ENCODE results near the gene ID1.
"Not testable (repeated sequence)": the region's sequence is repeated elsewhere in the genome, so short reads cannot be mapped to it uniquely, and the experiment has no call there.

Gene ID1

DNA sequence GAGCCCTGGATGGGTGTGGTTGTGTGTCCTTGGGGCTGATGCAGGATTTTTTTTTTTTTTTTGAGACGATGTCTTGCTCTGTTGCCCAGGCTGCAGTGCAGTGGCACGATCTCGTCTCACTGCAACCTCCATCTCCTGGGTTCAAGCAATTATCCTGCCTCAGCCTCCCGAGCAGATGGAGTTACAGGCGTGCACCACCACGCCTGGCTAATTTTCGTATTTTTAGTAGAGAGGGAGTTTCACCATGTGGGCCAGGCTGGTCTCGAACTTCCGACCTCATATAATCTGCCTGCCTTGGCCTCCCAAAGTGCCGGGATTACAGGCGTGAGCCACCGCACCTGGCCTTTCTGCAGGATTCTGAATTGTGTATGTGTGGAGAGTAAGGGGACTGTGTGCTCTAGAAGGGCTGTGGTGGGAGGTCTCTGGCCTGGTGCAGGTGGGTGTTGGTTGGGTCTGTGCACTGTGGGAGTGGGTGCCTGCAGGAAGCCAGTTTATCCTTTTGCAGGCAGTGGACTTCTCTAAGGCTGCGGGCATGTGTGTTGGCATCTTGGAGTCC, 11.0 kb upstream of the ID1 start:
- no peak overlapping the region for H3K27ac ChIP-seq (ENCODE audit: low read length)
- no peaks in the 10 kb centered on the region for H3K9me3 ChIP-seq (ENCODE audit: control insufficient read depth in 2 of 2, low read length in 2 of 2)
- peaks cover 9% of the 10 kb centered on the region for H3K4me1 ChIP-seq (ENCODE audit: control insufficient read depth, insufficient read depth, low read length)
- H3K27me3 ChIP-seq (ENCODE audit: control insufficient read depth in 1 of 2, insufficient read depth in 2 of 2, low read length in 2 of 2), result no peaks in the 10 kb centered on the region
- H3K9ac ChIP-seq (ENCODE audit: low read length in 2 of 2), result no peak overlapping the region
- no peak overlapping the region for H3K4me3 ChIP-seq (ENCODE audit: low read length in 2 of 2)
- no peaks in the 10 kb centered on the region for H3K36me3 ChIP-seq (ENCODE audit: control insufficient read depth in 2 of 2, insufficient read depth in 2 of 2, low read length in 2 of 2)

DNA sequence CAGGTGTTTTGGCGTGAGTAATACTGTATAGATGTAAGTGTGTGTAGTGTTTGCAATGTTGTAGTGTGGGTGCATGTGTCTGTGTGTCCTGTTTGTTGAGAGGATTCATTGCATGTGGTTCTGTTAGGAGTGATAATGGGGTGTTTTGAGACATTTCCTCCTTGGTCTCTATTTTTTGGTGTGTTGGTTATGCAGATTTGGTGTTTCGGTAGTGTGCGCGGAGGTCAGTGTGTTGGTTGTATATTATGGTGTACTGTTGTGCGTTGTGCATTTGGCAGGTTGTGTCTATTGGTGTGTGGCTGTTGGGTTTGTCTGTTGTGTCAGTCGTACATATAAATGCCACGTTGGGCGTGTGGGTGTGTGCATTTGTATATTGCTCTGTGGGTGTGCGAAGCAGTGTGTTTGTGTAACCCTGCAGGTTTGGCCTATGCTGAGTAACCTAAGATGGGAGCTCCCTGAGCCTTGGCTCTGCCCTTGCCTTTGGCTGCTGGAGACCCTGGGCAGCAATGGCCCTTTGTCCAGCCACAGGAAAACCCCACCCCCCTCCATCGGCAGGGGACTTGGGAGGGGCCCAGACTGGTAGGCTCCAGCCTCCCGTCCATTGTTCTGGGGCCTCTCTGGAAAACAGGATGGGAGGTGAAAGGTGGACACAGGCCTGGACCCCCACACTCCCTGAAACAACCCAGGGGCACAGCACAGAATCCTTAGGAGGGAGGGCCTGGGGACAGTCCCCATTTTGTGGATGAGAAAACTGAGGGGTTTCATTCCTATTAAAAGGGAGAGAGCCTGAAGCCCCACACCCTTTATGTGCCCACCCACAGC, 10.3 kb upstream of the ID1 start:
- H3K27me3 ChIP-seq (ENCODE audit: control insufficient read depth in 1 of 2, insufficient read depth in 2 of 2, low read length in 2 of 2), result no peaks in the 10 kb centered on the region
- H3K4me3 ChIP-seq (ENCODE audit: low read length in 2 of 2), result no peak overlapping the region
- H3K9me3 ChIP-seq (ENCODE audit: control insufficient read depth in 2 of 2, low read length in 2 of 2), result no peaks in the 10 kb centered on the region
- H3K4me1 ChIP-seq (ENCODE audit: control insufficient read depth, insufficient read depth, low read length), result peaks cover 9% of the 10 kb centered on the region
- no peak overlapping the region for H3K27ac ChIP-seq (ENCODE audit: low read length)
- H3K36me3 ChIP-seq (ENCODE audit: control insufficient read depth in 2 of 2, insufficient read depth in 2 of 2, low read length in 2 of 2), result no peaks in the 10 kb centered on the region
- no peak overlapping the region for H3K9ac ChIP-seq (ENCODE audit: low read length in 2 of 2)

DNA sequence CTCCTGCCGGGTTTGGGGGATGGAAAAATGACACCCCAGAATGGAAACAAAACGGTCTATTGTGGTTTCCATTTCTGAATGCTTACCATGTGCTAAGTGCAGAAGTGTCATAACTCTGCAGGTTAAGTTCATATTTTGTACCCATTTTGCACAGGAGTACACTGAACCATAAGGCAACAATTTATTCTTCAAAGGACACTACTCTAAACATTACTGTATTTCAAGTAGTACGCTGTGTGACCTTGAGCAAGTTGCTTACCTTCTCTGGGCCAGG, 9.8 kb upstream of the ID1 start:
- Histone ChIP-seq H3K4me3 (ENCODE audit: low read length in 2 of 2) (no peak overlapping the region), H3K9ac (ENCODE audit: low read length in 2 of 2) (peak overlapping the region in 1 of 2 donors; percentile 36), H3K27ac (ENCODE audit: low read length) (peak overlapping the region; percentile 60), H3K4me1 (ENCODE audit: control insufficient read depth, insufficient read depth, low read length) (peaks cover 9% of the 10 kb centered on the region), H3K36me3 (ENCODE audit: control insufficient read depth in 2 of 2, insufficient read depth in 2 of 2, low read length in 2 of 2) (no peaks in the 10 kb centered on the region), H3K27me3 (ENCODE audit: control insufficient read depth in 1 of 2, insufficient read depth in 2 of 2, low read length in 2 of 2) (no peaks in the 10 kb centered on the region), H3K9me3 (ENCODE audit: control insufficient read depth in 2 of 2, low read length in 2 of 2) (no peaks in the 10 kb centered on the region)

DNA sequence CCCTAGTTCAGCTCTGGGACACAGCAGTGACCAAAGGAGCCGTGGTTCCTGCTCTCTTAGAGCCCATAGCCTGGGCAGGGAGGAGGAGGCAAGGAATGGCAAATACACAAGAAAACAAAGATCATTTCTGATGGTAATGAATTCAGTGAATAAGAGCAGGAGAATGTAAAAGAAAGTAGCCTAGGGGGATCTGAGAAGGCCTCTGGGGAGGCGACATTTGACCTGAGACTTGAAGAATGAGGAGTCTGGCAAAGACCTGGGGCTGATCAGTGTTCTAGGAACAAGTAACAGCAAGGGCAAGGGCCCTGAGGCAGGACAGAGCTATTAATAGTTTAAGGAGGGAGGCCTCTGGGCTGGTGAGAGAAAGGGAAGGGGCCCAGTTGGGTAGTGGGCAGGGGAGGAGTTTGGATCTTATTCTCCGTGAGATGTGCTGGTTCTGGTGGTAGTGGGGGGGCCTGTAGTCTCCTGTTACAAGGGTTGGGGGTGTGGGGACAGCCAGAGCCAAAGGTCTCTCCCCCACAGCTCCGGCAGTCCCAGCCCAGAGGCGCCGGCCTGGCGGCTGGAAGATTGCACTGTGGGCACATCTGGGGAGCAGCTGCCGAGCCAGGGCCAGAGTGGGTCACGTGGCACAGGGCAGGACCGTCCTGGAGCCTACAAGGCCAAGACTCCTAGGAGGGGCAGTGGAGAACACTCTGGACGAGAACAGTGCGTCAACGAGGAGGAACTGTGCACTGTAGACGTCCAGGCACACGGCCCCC, 9.3 kb upstream of the ID1 start:
- Histone ChIP-seq H3K27me3 (ENCODE audit: control insufficient read depth in 1 of 2, insufficient read depth in 2 of 2, low read length in 2 of 2) (no peaks in the 10 kb centered on the region), H3K27ac (ENCODE audit: low read length) (peak overlapping the region; percentile 60), H3K9me3 (ENCODE audit: control insufficient read depth in 2 of 2, low read length in 2 of 2) (no peaks in the 10 kb centered on the region), H3K9ac (ENCODE audit: low read length in 2 of 2) (peak overlapping the region in 1 of 2 donors; percentile 36), H3K36me3 (ENCODE audit: control insufficient read depth in 2 of 2, insufficient read depth in 2 of 2, low read length in 2 of 2) (no peaks in the 10 kb centered on the region), H3K4me1 (ENCODE audit: control insufficient read depth, insufficient read depth, low read length) (peaks cover 9% of the 10 kb centered on the region), H3K4me3 (ENCODE audit: low read length in 2 of 2) (no peak overlapping the region)

DNA sequence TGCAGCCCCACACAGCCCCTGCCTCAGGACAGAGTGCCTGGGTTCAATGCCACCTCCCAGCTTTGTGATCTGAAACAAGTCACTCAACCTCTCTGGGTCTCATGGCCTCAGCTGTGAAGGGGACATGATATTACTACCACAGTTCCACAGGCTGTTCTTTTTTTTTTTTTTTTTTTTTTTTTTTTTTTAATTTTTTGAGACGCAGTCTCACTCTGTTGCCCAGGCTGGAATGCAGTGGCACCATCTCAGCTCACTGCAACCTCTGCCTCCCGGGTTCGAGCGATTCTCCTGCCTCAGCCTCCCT, 8.7 kb upstream of the ID1 start:
- not testable (repeated sequence) for H3K4me3 ChIP-seq (ENCODE audit: low read length in 2 of 2); H3K36me3 ChIP-seq (ENCODE audit: control insufficient read depth in 2 of 2, insufficient read depth in 2 of 2, low read length in 2 of 2); H3K27me3 ChIP-seq (ENCODE audit: control insufficient read depth in 1 of 2, insufficient read depth in 2 of 2, low read length in 2 of 2); H3K9ac ChIP-seq (ENCODE audit: low read length in 2 of 2); H3K9me3 ChIP-seq (ENCODE audit: control insufficient read depth in 2 of 2, low read length in 2 of 2); H3K4me1 ChIP-seq (ENCODE audit: control insufficient read depth, insufficient read depth, low read length)
- H3K27ac ChIP-seq (ENCODE audit: low read length), result peak overlapping the region; percentile 41

DNA sequence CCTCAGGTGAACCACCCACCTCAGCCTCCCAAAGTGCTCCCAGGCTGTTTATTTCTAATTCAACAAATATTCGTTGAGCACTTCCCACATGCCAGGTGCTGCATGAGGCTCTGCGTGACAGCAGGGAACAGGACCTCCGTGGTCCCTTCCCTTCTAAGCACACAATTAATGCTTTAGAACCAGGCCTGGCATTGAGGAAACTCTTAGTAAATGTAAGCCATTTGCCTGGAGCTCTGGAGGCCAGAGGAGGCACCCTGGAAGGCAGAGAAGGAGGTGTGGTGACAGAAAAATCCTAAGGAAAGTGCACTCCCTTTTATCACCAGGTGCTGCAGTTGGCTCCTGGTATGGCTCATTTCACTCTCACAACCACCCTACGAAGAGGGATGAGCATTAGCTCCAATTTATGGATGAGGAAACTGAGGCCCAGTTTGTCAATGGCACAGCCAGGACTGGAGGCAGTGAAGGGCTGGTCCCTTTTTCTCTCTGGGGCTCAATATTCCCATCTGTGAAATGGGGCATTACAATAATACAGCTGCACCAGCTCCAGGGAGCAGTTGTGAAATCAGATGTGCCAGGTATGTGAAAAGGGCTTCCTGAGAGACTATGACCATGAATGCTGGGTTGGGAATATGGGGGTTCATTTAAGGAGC, 8.1 kb upstream of the ID1 start:
- H3K4me3 ChIP-seq (ENCODE audit: low read length in 2 of 2), result no peak overlapping the region
- no peaks in the 10 kb centered on the region for H3K36me3 ChIP-seq (ENCODE audit: control insufficient read depth in 2 of 2, insufficient read depth in 2 of 2, low read length in 2 of 2)
- peaks cover 9% of the 10 kb centered on the region for H3K4me1 ChIP-seq (ENCODE audit: control insufficient read depth, insufficient read depth, low read length)
- no peaks in the 10 kb centered on the region for H3K9me3 ChIP-seq (ENCODE audit: control insufficient read depth in 2 of 2, low read length in 2 of 2)
- peak overlapping the region; percentile 41 for H3K27ac ChIP-seq (ENCODE audit: low read length)
- no peaks in the 10 kb centered on the region for H3K27me3 ChIP-seq (ENCODE audit: control insufficient read depth in 1 of 2, insufficient read depth in 2 of 2, low read length in 2 of 2)
- no peak overlapping the region for H3K9ac ChIP-seq (ENCODE audit: low read length in 2 of 2)

DNA sequence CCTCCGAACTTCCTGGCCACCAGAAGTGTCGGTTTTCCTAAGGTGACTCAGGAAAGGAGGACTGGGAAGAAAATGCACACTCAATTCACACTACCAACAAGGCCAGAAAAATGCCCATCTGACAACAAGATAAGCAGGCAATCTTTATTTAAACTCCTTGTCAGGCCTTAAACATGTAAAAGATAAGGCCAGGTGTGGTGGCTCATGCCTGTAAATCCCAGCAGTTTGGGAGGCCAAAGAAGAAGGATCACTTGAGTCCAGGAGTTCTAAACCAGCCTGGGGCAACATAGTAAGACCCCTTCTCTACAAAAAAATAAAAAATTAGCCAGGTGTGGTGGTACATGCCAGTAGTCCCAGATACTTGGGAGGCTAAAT, 7.6 kb upstream of the ID1 start:
- H3K9ac ChIP-seq (ENCODE audit: low read length in 2 of 2), result no peak overlapping the region
- no peaks in the 10 kb centered on the region for H3K36me3 ChIP-seq (ENCODE audit: control insufficient read depth in 2 of 2, insufficient read depth in 2 of 2, low read length in 2 of 2)
- H3K4me3 ChIP-seq (ENCODE audit: low read length in 2 of 2), result no peak overlapping the region
- no peaks in the 10 kb centered on the region for H3K9me3 ChIP-seq (ENCODE audit: control insufficient read depth in 2 of 2, low read length in 2 of 2)
- no peaks in the 10 kb centered on the region for H3K27me3 ChIP-seq (ENCODE audit: control insufficient read depth in 1 of 2, insufficient read depth in 2 of 2, low read length in 2 of 2)
- H3K27ac ChIP-seq (ENCODE audit: low read length), result no peak overlapping the region
- peaks cover 9% of the 10 kb centered on the region for H3K4me1 ChIP-seq (ENCODE audit: control insufficient read depth, insufficient read depth, low read length)

DNA sequence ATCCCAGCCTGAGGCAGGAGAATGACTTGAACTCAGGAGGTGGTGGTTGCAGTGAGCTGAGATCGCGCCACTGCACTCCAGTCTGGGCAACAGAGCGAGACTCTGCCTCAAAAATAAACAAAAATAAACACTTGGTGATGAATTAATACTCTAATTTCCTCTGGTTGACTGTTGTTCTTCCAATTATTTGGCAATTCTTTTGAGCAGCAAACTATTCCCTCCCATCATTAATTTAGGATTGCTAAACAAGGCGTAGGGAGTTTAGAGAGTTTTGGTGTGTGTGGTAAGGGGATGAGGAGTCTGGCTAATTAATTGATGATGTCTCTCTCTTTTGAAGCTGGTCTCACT, 2.7 kb upstream of the ID1 start:
- H3K27ac ChIP-seq (ENCODE audit: low read length), result no peak overlapping the region
- no peaks in the 10 kb centered on the region for H3K36me3 ChIP-seq (ENCODE audit: control insufficient read depth in 2 of 2, insufficient read depth in 2 of 2, low read length in 2 of 2)
- no peaks in the 10 kb centered on the region for H3K27me3 ChIP-seq (ENCODE audit: control insufficient read depth in 1 of 2, insufficient read depth in 2 of 2, low read length in 2 of 2)
- peaks cover 38% of the 10 kb centered on the region for H3K4me1 ChIP-seq (ENCODE audit: control insufficient read depth, insufficient read depth, low read length)
- H3K9ac ChIP-seq (ENCODE audit: low read length in 2 of 2), result no peak overlapping the region
- no peak overlapping the region for H3K4me3 ChIP-seq (ENCODE audit: low read length in 2 of 2)
- no peaks in the 10 kb centered on the region for H3K9me3 ChIP-seq (ENCODE audit: control insufficient read depth in 2 of 2, low read length in 2 of 2)

DNA sequence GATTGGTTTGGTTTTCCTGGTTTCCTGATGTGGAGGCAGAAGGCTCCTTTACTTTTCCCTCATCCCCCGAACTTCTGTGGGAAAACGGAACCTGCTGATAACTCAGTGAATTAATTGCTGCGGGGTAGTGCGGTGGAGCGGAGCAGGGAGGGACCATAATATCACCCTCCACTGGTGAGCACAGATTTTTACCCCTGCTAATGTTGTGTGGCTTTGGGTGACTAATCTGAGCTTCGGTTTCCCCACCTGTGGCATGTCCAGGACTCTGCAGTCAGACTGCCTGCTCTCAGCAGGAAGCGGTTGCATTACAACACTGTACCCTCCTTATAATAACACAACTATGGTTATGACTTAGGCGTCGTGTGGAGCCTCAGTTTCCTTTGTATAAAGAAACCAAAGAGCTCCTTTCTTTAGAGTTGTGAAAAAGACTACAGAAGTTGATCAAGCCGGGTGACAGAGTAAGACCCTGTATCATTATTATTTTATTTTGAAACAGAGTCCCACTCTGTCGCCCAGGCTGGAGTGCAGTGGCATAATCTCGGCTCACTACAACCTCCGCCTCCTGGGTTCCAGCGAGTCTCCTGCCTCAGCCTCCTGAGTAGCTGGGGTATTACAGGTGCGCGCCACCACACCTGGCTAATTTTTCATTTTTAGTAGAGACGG, 2.2 kb upstream of the ID1 start:
- Histone ChIP-seq H3K9ac (ENCODE audit: low read length in 2 of 2) (no peak overlapping the region), H3K9me3 (ENCODE audit: control insufficient read depth in 2 of 2, low read length in 2 of 2) (no peaks in the 10 kb centered on the region), H3K27ac (ENCODE audit: low read length) (no peak overlapping the region), H3K4me3 (ENCODE audit: low read length in 2 of 2) (no peak overlapping the region), H3K36me3 (ENCODE audit: control insufficient read depth in 2 of 2, insufficient read depth in 2 of 2, low read length in 2 of 2) (no peaks in the 10 kb centered on the region), H3K4me1 (ENCODE audit: control insufficient read depth, insufficient read depth, low read length) (peaks cover 42% of the 10 kb centered on the region), H3K27me3 (ENCODE audit: control insufficient read depth in 1 of 2, insufficient read depth in 2 of 2, low read length in 2 of 2) (no peaks in the 10 kb centered on the region)

DNA sequence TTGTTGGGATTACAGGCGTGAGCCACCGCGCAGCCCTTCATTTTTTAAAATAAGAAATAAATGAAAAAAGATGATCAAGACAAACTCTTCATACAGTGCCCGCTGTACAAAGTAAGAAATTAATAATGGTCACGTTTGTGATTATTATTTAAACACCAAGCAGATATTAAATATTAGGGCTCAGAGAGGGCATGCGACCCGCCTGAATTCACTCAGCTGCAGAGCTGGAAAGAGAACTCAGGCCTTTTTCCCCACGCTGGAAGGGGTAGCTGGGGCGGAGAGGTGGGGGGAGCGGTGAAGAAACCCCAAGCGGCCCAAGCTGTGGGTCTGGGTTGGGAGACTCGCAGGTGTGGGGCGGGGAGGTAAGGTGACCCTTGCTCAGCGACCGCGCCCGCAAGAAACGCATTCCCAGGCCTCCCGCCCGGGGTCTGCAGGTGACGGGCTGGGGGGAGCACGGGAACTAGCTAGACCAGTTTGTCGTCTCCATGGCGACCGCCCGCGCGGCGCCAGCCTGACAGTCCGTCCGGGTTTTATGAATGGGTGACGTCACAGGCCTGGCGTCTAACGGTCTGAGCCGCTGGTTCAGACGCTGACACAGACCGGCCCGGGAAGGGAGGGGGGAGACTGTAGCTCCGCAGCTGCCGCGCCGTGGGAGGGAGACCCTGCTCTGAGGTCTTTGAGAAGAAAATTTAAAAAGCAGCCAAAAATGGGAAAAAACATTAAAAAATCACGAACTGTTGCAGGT, 1.1 kb upstream of the ID1 start:
- H3K9ac ChIP-seq (ENCODE audit: low read length in 2 of 2), result peak overlapping the region; percentile 86 to 91
- peaks cover 47% of the 10 kb centered on the region for H3K4me1 ChIP-seq (ENCODE audit: control insufficient read depth, insufficient read depth, low read length)
- peak overlapping the region; percentile 93 for H3K27ac ChIP-seq (ENCODE audit: low read length)
- no peaks in the 10 kb centered on the region for H3K27me3 ChIP-seq (ENCODE audit: control insufficient read depth in 1 of 2, insufficient read depth in 2 of 2, low read length in 2 of 2)
- no peaks in the 10 kb centered on the region for H3K9me3 ChIP-seq (ENCODE audit: control insufficient read depth in 2 of 2, low read length in 2 of 2)
- no peaks in the 10 kb centered on the region for H3K36me3 ChIP-seq (ENCODE audit: control insufficient read depth in 2 of 2, insufficient read depth in 2 of 2, low read length in 2 of 2)
- H3K4me3 ChIP-seq (ENCODE audit: low read length in 2 of 2), result peak overlapping the region; percentile 87 to 92

Data from stomach smooth muscle (tissue), 2 donors.